Epithelial cell of prostate (primary cell): ENCODE data around the gene PUM1.
A peak's percentile ranks its signal among the peaks of the same experiment; 100 is the strongest.
"Not testable (repeated sequence)": the region's sequence is repeated elsewhere in the genome, so short reads cannot be mapped to it uniquely, and the experiment has no call there.

ENCODE experiments used
- DNase-seq: peaks from one replicate; pipeline ENCODE4 v3.0.0-alpha.2; 2011; ENCODE audit warnings: low read depth, low spot score
- H3K27ac ChIP-seq: fragments of 450-650 bp; 2 replicates; pipeline ENCODE4 v1.5.1; 2017; ENCODE audit warnings: mild to moderate bottlenecking

The PUM1 gene, protein sequence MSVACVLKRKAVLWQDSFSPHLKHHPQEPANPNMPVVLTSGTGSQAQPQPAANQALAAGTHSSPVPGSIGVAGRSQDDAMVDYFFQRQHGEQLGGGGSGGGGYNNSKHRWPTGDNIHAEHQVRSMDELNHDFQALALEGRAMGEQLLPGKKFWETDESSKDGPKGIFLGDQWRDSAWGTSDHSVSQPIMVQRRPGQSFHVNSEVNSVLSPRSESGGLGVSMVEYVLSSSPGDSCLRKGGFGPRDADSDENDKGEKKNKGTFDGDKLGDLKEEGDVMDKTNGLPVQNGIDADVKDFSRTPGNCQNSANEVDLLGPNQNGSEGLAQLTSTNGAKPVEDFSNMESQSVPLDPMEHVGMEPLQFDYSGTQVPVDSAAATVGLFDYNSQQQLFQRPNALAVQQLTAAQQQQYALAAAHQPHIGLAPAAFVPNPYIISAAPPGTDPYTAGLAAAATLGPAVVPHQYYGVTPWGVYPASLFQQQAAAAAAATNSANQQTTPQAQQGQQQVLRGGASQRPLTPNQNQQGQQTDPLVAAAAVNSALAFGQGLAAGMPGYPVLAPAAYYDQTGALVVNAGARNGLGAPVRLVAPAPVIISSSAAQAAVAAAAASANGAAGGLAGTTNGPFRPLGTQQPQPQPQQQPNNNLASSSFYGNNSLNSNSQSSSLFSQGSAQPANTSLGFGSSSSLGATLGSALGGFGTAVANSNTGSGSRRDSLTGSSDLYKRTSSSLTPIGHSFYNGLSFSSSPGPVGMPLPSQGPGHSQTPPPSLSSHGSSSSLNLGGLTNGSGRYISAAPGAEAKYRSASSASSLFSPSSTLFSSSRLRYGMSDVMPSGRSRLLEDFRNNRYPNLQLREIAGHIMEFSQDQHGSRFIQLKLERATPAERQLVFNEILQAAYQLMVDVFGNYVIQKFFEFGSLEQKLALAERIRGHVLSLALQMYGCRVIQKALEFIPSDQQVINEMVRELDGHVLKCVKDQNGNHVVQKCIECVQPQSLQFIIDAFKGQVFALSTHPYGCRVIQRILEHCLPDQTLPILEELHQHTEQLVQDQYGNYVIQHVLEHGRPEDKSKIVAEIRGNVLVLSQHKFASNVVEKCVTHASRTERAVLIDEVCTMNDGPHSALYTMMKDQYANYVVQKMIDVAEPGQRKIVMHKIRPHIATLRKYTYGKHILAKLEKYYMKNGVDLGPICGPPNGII

DNA sequence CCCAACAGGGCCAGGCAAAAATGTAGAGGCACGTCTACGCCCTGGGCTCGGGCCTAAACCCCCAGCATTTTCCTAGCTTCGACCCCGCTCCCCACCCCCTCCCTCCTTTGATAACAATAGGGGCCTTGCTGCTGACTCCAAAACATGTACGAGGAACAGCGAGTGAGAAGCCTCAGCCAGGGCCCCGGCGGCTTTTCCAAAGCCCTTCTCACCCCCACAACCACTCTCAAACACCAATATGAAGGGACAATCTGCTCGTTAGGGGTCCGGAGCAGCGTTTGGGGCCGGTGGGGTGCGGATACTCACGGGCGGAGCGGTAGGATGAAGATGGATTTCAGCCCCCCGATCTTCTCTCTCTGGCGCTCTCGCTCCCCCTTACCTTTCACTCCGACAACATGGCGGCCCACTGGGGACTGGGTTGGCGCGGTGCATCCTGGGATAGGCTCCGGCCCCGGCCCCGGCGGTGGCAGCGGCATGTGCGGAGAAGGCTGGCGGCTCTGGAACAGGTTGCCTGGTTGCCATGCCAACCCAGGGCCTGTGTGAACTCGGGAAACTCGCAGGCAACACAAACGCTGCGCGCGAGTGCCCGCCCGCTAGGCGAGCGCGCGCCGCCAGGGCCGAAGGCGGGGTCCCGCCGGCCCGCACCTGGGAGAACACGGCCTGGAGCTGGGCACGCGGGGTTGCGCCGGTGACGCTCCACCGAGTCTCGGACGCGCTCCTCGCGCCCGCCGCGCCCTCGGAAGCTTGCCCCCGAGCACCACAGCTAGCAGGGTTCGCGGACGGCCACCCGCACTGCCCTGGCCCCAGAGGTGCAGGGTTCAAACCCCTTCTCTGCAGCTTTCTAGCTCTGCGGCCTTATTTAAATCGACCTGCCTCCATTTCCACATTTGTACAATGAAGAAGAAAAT, at the start of gene PUM1:
Gene PUM1, minus strand, starts transcription at position 408 of the 908 bp plus-strand sequence. CDS start 6,151 bp downstream, outside the sequence.
- H3K27ac ChIP-seq, result peak within 1 kb of the TSS; percentile 92
- DNase-seq, result peak; percentile 93

DNA sequence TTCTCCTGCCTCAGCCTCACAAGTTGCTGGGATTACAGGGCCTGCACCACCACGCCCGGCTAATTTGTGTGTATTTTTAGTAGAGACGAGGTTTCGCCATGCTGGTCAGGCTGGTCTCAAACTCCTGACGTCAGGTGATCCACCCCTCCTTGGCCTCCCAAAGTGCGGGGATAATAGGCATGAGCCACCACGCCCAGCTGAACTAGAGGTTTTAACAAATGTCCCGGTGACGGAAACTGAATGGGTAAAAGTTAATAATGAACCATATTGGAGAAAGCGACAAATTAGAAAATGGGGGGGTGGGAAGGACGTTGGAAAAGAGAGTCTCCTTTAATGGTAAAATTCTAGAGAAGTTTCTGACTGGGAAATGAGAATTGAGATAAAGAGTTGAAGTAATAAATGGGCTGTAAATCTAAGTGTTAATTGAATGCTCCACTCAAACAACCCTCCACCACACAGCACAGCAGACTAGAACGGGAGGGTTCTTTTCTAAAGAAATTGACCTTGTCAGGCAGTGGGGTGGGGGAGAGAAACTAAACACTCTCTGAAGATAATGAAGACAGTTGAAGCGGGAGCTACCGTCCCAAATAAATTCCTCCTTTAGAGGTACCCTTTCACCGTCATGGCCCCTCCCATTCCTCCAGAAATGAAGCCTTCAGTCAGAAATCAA, 46.9 kb upstream of the PUM1 start:
- H3K27ac ChIP-seq, result no peak overlapping the region
- no peak for DNase-seq

DNA sequence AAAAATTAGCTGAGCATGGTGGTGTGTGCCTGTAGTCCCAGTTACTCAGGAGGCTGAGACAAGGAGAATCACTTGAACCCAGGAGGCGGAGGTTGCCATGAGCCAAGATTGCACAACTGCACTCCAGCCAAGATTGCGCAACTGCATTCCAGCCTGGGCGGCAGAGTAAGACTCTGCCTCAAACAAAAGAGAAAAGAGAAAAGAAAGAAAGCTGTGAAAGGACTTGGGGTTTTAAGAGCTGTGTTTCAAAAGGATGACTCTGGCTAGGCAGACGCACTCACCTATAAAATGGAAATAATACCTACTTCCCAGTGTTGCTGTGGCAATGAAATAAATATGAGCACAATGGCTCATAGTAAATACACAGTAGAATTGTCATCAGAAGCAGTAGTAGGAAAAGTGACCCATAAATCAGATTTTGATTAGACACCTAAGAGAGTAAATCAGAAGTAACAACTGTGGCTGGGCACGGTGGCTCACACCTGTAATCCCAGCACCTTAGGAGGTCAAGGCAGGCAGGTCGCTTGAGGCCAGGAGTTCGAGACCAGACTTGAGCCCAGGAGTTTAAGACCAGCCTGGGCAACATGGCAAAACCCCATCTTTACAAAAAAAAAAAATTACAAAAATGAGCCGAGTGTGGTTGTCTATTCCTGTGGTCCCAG, 45.9 kb upstream of the PUM1 start:
- DNase-seq, result peak; percentile 77
- H3K27ac ChIP-seq, result peak overlapping the region; percentile 43

DNA sequence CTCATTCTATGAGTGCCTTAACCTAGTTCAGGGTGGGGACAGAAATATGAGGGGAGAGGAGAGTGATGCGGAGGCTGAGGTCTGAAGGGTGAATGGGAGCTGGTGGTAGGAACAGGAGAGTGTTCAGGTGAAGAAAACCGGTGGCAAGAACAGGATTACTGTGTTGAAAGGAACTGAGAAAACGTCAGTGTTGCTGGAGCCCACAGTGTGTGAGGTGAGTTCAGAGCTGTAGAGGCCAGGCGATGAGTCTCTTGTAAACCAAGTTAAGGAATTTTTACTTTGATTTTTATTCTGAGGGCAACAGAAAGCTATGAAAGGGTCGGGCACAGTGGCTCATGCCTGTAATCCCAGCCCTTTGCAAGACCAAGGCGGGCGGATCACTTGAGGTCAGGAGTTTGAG, 45.3 kb upstream of the PUM1 start:
- no peak overlapping the region for H3K27ac ChIP-seq
- no peak for DNase-seq

DNA sequence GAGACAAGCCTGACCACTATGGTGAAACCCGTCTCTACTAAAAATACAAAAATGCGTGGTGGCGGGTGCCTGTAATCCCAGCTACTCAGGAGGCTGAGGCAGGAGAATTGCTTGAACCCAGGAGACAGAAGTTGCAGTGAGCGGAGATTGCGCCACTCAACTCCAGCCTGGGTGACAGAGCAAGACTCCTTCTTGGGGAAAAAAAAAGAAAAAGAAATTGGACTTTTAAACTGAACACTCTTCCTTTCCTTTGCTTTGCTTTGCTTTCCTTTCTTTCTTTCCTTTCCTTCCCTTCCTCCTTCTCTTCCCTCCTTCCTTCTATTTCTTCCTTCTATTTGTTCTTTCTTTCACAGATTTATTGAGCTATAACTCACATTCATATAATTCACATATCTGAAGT, 43.3 kb upstream of the PUM1 start:
- no peak overlapping the region for H3K27ac ChIP-seq
- DNase-seq, result no peak

DNA sequence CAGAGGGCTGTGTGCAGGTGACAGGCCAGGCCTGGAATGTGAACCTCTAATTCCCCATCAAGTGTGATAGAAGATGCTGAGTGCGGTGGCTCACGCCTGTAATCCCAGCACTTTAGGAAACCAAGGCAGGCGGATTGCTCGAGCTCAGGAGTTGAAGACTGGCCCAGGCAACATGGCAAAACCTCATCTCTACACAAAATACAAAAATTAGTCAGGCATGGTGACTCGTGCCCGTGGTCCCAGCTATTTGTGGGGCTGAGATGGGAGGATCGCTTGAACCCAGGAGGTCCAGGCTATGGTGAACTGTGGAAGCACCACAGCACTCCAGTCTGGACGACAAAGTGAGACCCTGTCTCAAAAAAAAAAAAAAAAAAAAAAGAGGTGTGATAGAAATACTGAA, 40.1 kb upstream of the PUM1 start:
- no peak overlapping the region for H3K27ac ChIP-seq
- DNase-seq, result no peak

DNA sequence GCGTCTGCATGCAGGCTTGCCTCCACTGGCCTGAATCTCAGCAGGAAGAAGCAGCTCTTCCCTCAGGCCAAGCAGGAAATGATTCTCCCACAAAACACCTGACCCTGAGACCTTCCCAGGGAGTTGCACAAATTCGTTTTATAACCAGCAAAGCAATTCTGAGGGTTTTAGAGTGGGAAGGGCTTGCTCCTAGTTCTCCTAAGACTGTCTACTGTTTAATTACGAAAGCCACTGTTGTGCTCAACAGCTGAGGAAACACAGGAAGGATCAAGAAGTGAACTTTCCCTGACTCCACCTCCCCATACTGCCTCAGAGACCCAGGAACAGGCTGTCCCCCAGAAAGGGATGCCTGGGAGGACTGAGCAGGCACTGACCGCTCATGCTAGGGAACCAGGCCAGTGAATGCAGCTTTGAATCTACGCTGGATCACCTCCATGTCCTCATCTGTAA, 37.0 kb upstream of the PUM1 start:
- H3K27ac ChIP-seq, result peak overlapping the region; percentile 95
- DNase-seq, result peak; percentile 40

DNA sequence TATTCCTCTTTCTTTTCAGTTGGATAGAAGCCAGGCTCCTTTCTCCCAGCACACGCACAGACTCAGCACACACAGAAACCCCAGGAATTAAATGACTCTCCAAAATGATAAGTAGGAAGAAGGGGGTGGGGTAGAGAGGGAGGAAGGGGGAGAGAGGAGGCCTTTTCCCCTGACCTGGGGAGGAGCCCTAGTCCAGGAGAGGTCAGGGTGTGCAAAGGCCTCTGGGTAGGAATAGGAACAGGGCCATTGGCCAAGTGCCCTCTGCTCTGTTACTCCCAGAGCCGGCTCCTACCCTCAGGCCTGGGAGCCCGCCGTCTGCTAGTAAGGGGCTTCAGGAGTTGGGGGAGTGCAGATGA, 35.6 kb upstream of the PUM1 start:
- peak overlapping the region; percentile 95 for H3K27ac ChIP-seq

DNA sequence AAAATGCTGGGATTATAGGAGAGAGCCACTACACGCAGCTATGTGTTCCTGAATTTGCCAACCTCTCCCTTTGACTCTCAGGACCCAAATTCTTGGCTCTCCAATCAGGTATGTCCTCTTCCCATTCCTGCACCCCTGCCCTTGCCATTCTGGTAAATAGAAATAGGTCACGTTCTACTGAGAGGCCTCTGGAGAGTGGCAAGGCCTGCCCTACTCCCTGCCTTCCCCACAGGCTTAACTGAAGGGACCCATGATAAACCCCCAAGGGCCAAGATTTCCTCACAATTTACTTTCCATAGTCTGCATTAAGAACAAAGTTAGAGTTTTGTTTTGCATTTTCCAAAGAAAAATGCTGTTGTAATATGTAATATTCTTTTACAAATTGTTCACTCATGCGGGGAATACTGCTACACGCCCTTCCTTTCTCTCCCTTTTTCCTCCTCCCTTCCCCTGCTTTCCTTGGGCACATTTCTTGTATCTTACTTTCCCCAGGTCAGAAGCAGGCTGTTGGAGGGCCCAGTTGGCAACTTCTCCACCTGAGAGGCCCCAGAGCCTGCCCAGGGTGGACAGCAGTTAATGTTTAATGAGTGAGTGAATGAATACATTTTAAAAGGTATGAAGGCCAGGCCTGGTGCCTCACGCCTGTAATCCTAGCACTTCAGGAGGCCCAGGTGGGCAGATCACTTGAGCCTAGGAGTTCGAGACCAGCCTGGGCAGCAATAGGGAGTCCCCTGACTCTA, 33.9 kb upstream of the PUM1 start:
- no peak overlapping the region for H3K27ac ChIP-seq
- no peak for DNase-seq

More for the DNA sequence above, 35.6 kb upstream of the PUM1 start:
- no peak for DNase-seq

DNA sequence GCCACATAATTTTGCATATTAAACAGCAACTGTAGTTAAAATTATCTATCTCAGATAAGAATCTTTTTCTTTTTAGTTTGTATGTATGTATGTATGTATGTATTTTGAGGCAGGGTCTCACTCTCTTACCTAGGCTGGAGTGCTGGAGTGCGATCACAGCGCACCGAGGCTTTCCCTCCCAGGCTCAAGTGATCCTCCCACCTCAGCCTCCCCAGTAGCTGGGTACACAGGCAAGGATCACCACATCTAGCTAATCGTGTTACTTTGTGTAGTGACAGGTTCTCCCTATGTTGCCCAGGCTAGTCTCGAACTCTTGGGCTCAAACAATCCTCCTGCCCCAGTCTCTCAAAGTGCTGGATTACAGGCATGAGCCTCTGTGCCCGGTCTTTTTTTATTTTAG, 30.5 kb upstream of the PUM1 start:
- no peak for DNase-seq
- no peak overlapping the region for H3K27ac ChIP-seq

DNA sequence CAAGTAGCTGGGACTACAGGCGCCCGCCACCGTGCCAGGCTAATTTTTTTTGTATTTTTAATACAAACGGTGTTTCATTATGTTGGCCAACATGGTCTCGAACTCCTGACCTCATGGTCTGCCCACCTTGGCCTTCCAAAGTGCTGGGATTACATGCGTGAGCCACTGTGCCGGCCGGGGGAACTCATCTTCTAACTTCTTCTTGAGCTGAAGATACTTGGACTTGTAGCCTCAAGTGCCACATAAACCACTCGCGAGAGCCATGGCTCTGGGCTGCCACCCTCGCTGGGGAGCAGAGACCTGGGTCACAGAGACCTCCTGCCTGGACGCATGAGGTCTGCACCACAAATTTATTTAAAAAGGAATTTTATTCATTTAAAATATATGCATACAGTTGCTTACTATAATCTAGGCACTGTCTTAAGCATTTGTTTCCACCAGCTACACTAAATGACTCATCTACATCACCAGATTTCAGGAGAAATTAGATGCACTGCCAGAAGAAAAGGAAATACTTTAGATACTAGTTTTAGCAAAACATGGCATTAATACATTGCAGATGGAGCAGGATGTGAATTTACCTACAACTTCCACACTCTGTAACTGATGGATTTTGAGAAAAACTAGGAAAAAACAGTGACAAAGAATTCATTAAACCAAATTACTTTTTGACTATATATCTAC, 29.9 kb upstream of the PUM1 start:
- no peak overlapping the region for H3K27ac ChIP-seq
- no peak for DNase-seq

DNA sequence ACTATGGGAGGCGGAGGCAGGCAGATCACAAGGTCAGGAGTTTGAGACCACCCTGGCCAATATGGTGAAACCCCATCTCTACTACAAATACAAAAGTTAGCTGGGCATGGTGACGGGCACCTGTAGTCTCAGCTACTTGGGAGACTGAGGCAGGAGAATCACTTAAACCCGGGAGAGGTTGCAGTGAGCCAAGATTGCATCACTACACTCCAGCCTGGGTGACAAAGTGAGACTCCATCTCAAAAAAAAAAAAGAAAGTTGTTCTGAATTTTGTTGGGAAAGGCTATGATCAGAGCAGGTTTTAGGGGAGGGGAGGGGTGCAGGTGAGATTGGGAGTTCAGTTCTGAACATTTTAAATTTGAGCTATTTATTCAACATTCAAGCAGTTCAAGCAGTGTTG, 22.6 kb upstream of the PUM1 start:
- H3K27ac ChIP-seq, DNase-seq: not testable (repeated sequence)

DNA sequence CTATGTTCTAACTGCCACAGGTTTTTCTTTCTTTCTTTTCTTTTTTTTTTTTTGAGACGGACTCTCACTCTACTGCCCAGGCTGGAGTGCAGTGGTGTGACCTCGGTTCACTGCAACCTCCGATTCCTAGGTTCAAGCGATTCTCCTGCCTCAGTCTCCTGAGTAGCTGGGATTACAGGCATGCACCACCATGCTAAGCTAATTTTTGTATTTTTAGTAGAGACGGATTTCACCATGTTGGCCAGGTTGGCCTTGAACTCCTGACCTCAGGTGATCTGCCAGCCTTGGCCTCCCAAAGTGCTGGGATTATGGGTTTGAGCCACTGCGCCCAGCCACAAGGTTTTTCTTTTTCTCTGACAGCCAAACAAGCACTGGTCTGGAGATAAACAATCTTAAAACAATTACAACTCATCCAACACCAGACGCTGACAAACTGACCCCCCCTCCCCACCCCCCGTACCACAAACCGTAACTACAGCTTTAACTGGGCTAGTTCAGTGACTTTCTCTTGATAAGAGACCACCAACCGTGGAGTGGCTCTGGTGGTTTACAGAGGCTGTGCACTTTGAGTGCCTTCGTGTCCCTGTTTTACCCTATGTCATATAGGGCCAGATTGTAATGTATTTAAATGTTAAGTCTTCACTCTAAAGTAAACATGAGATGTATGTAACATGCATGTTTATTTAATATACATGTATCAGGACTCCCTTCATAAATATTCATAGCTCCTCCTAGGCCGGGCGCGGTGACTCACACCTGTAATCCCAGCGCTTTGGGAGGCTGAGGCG, 19.5 kb upstream of the PUM1 start:
- H3K27ac ChIP-seq, result no peak overlapping the region
- DNase-seq, result no peak

DNA sequence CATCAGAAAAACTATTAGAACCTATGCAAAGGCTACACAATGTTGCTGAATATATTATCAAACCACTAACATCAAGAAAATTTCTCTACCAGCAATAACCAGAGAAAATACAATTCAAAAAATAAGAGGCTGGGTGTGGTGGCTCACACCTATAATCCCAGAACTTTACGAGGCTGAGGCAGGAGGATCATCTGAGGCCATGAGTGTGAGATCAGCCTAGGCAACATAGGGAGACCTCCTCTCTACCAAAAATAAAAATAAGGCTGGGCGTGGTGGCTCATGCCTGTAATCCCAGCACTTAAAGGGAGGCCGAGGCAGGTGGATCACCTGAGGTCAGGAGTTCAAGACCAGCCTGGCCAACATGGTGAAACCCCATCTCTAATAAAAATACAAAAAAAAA, 16.9 kb upstream of the PUM1 start:
- no peak for DNase-seq
- H3K27ac ChIP-seq, result no peak overlapping the region

DNA sequence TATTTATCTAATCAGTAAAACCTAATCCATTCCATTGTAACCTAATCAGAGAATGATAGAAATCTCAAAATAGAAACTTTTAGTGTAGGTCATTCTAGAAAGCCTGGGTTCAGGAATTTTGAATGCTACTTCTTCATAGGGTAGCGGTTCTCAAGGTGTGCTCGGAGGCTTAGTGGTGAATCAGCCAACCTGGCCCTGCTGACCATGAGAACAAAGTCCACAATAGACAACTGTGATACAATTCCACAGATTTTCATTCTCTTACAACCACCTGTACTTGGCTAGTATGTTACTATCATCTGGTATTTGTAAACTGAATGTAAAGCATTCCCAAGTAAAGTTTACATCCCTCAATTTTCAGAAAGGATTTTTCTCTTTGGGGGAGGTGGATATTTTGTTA, 7.5 kb upstream of the PUM1 start:
- DNase-seq, result no peak
- H3K27ac ChIP-seq, result no peak overlapping the region

DNA sequence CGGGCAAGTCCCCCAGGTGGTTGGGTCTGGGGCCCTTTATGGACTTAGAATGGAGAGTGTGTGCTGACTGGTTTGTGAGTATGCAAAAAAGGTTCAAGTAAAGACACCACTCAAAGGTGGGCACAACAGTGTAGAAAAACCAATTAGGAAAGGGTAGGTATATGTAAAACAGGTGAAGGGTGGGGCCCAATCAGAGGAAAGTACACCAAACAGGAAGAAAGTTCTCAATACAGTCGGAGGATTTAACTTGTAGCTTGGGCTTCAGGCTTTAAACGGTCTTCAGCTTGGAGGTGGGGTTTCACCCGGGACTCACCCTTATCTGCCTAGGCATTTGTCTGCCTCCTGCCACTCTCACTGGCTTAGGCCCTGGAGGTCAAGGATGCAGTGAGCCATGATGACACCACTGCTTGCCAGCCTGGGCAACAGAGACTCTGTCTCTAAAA, 6.8 kb upstream of the PUM1 start:
- no peak for DNase-seq
- no peak overlapping the region for H3K27ac ChIP-seq

DNA sequence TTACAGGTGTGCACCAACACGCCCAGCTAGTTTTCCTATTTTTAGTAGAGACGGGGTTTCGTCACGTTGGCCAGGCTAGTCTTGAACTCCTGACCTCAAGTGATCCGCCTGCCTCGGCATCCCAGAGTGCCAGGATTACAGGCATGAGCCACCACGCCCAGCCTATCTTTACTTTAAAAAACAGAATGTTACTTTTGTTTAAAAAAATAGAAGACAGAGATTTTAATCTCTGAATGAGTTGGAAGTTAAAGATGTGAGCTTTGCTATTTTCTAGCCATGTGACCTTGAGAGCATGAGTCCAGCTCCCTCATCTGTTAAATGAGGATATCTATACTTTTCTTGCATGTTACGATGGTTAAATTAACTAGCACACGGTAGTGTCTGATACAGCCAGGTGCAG, 3.9 kb upstream of the PUM1 start:
- DNase-seq, result no peak

More for the DNA sequence above, 3.9 kb upstream of the PUM1 start:
- H3K27ac ChIP-seq, result no peak overlapping the region
